ENCODE results near the gene SFPQ.

The SFPQ gene

GRCh38 chr1:35187816-35188342 lies 5.1 kb downstream of the SFPQ start:
- Histone ChIP-seq H3K4me1 (ENCODE audit: control insufficient read depth, insufficient read depth, low read length) (peaks cover 24% of the 10 kb centered on the region), H3K36me3 (ENCODE audit: control insufficient read depth, insufficient read depth, low read length) (peaks cover 76% of the 10 kb centered on the region), H3K9me3 (ENCODE audit: control insufficient read depth, low read length) (no peaks in the 10 kb centered on the region), H3K27me3 (ENCODE audit: control insufficient read depth, insufficient read depth, low read length, poor library complexity, severe bottlenecking) (no peaks in the 10 kb centered on the region), H3K4me3 (ENCODE audit: insufficient read depth, low read depth, low read length) (no peak overlapping the region), H3K27ac (ENCODE audit: insufficient read depth, low read depth, low read length, poor library complexity, severe bottlenecking) (no peak overlapping the region)
- WGBS, 2 experiments, result 95 to 96% methylated on average over 6 to 7 of the region's 7 CpGs

GRCh38 chr1:35186239-35186638 lies 6.7 kb downstream of the SFPQ start:
- H3K4me3 ChIP-seq (ENCODE audit: insufficient read depth, low read depth, low read length), result no peak overlapping the region

GRCh38 chr1:35185200-35185599 lies 7.7 kb downstream of the SFPQ start:
- 95 to 98% methylated on average over 5 of the region's 5 CpGs for WGBS, 2 experiments
- Histone ChIP-seq H3K9me3 (ENCODE audit: control insufficient read depth, low read length) (no peaks in the 10 kb centered on the region), H3K27me3 (ENCODE audit: control insufficient read depth, insufficient read depth, low read length, poor library complexity, severe bottlenecking) (no peaks in the 10 kb centered on the region), H3K4me3 (ENCODE audit: insufficient read depth, low read depth, low read length) (no peak overlapping the region), H3K36me3 (ENCODE audit: control insufficient read depth, insufficient read depth, low read length) (peaks cover 82% of the 10 kb centered on the region), H3K4me1 (ENCODE audit: control insufficient read depth, insufficient read depth, low read length) (peaks cover 24% of the 10 kb centered on the region), H3K27ac (ENCODE audit: insufficient read depth, low read depth, low read length, poor library complexity, severe bottlenecking) (no peak overlapping the region)

More at GRCh38 chr1:35186239-35186638, 6.7 kb downstream of the SFPQ start:
- no peaks in the 10 kb centered on the region for H3K9me3 ChIP-seq (ENCODE audit: control insufficient read depth, low read length)
- WGBS, 2 experiments, result 91% methylated on average over 4 of the region's 4 CpGs
- peaks cover 24% of the 10 kb centered on the region for H3K4me1 ChIP-seq (ENCODE audit: control insufficient read depth, insufficient read depth, low read length)
- H3K27me3 ChIP-seq (ENCODE audit: control insufficient read depth, insufficient read depth, low read length, poor library complexity, severe bottlenecking), result no peaks in the 10 kb centered on the region
- peaks cover 82% of the 10 kb centered on the region for H3K36me3 ChIP-seq (ENCODE audit: control insufficient read depth, insufficient read depth, low read length)
- no peak overlapping the region for H3K27ac ChIP-seq (ENCODE audit: insufficient read depth, low read depth, low read length, poor library complexity, severe bottlenecking)

- Histone ChIP-seq H3K4me3 (ENCODE audit: insufficient read depth, low read depth, low read length) (no peak overlapping the region), H3K4me1 (ENCODE audit: control insufficient read depth, insufficient read depth, low read length) (peaks cover 19% of the 10 kb centered on the region), H3K27me3 (ENCODE audit: control insufficient read depth, insufficient read depth, low read length, poor library complexity, severe bottlenecking) (no peaks in the 10 kb centered on the region), H3K9me3 (ENCODE audit: control insufficient read depth, low read length) (no peaks in the 10 kb centered on the region), H3K27ac (ENCODE audit: insufficient read depth, low read depth, low read length, poor library complexity, severe bottlenecking) (no peak overlapping the region), H3K36me3 (ENCODE audit: control insufficient read depth, insufficient read depth, low read length) (peaks cover 82% of the 10 kb centered on the region)
- WGBS, 2 experiments, result 96 to 97% methylated on average over 12 of the region's 12 CpGs
Observed at GRCh38 chr1:35184495-35185199, 8.3 kb downstream of the SFPQ start.

GRCh38 chr1:35181790-35182455 lies 11.0 kb downstream of the SFPQ start:
- Histone ChIP-seq H3K4me1 (ENCODE audit: control insufficient read depth, insufficient read depth, low read length) (peaks cover 4% of the 10 kb centered on the region), H3K36me3 (ENCODE audit: control insufficient read depth, insufficient read depth, low read length) (peaks cover 81% of the 10 kb centered on the region), H3K9me3 (ENCODE audit: control insufficient read depth, low read length) (no peaks in the 10 kb centered on the region), H3K27ac (ENCODE audit: insufficient read depth, low read depth, low read length, poor library complexity, severe bottlenecking) (no peak overlapping the region), H3K27me3 (ENCODE audit: control insufficient read depth, insufficient read depth, low read length, poor library complexity, severe bottlenecking) (no peaks in the 10 kb centered on the region), H3K4me3 (ENCODE audit: insufficient read depth, low read depth, low read length) (no peak overlapping the region)
- WGBS, 2 experiments, result 92 to 93% methylated on average over 3 to 4 of the region's 4 CpGs

- H3K36me3 ChIP-seq (ENCODE audit: control insufficient read depth, insufficient read depth, low read length), result peaks cover 75% of the 10 kb centered on the region
Observed at GRCh38 chr1:35180776-35181374, 12.1 kb downstream of the SFPQ start.

GRCh38 chr1:35179908-35180307 lies 13.0 kb downstream of the SFPQ start:
- H3K4me1 ChIP-seq (ENCODE audit: control insufficient read depth, insufficient read depth, low read length), result no peaks in the 10 kb centered on the region
- no peak overlapping the region for H3K27ac ChIP-seq (ENCODE audit: insufficient read depth, low read depth, low read length, poor library complexity, severe bottlenecking)
- H3K4me3 ChIP-seq (ENCODE audit: insufficient read depth, low read depth, low read length), result no peak overlapping the region
- WGBS, 2 experiments, result 88 to 91% methylated on average over 1 of the region's 1 CpG
- H3K9me3 ChIP-seq (ENCODE audit: control insufficient read depth, low read length), result no peaks in the 10 kb centered on the region
- no peaks in the 10 kb centered on the region for H3K27me3 ChIP-seq (ENCODE audit: control insufficient read depth, insufficient read depth, low read length, poor library complexity, severe bottlenecking)
- H3K36me3 ChIP-seq (ENCODE audit: control insufficient read depth, insufficient read depth, low read length), result peaks cover 75% of the 10 kb centered on the region

More at GRCh38 chr1:35180776-35181374, 12.1 kb downstream of the SFPQ start:
- no peaks in the 10 kb centered on the region for H3K4me1 ChIP-seq (ENCODE audit: control insufficient read depth, insufficient read depth, low read length)
- WGBS, 2 experiments, result 96 to 98% methylated on average over 7 of the region's 7 CpGs
- H3K27me3 ChIP-seq (ENCODE audit: control insufficient read depth, insufficient read depth, low read length, poor library complexity, severe bottlenecking), result no peaks in the 10 kb centered on the region
- H3K27ac ChIP-seq (ENCODE audit: insufficient read depth, low read depth, low read length, poor library complexity, severe bottlenecking), result no peak overlapping the region
- no peaks in the 10 kb centered on the region for H3K9me3 ChIP-seq (ENCODE audit: control insufficient read depth, low read length)
- no peak overlapping the region for H3K4me3 ChIP-seq (ENCODE audit: insufficient read depth, low read depth, low read length)

- Histone ChIP-seq H3K27ac (ENCODE audit: insufficient read depth, low read depth, low read length, poor library complexity, severe bottlenecking) (peak overlapping the region; percentile 6), H3K9me3 (ENCODE audit: control insufficient read depth, low read length) (no peaks in the 10 kb centered on the region), H3K36me3 (ENCODE audit: control insufficient read depth, insufficient read depth, low read length) (peaks cover 67% of the 10 kb centered on the region), H3K27me3 (ENCODE audit: control insufficient read depth, insufficient read depth, low read length, poor library complexity, severe bottlenecking) (no peaks in the 10 kb centered on the region), H3K4me1 (ENCODE audit: control insufficient read depth, insufficient read depth, low read length) (no peaks in the 10 kb centered on the region), H3K4me3 (ENCODE audit: insufficient read depth, low read depth, low read length) (no peak overlapping the region)
- 91 to 96% methylated on average over 2 of the region's 2 CpGs for WGBS, 2 experiments
Observed at GRCh38 chr1:35178874-35179380, 14.0 kb downstream of the SFPQ start.

GRCh38 chr1:35178295-35178695 lies 14.7 kb downstream of the SFPQ start:
- Histone ChIP-seq H3K4me1 (ENCODE audit: control insufficient read depth, insufficient read depth, low read length) (no peaks in the 10 kb centered on the region), H3K4me3 (ENCODE audit: insufficient read depth, low read depth, low read length) (no peak overlapping the region), H3K27me3 (ENCODE audit: control insufficient read depth, insufficient read depth, low read length, poor library complexity, severe bottlenecking) (no peaks in the 10 kb centered on the region), H3K9me3 (ENCODE audit: control insufficient read depth, low read length) (no peaks in the 10 kb centered on the region), H3K27ac (ENCODE audit: insufficient read depth, low read depth, low read length, poor library complexity, severe bottlenecking) (no peak overlapping the region), H3K36me3 (ENCODE audit: control insufficient read depth, insufficient read depth, low read length) (peaks cover 60% of the 10 kb centered on the region)
- 88 to 93% methylated on average over 2 of the region's 2 CpGs for WGBS, 2 experiments

- 90 to 94% methylated on average over 4 of the region's 4 CpGs for WGBS, 2 experiments
- Histone ChIP-seq H3K4me3 (ENCODE audit: insufficient read depth, low read depth, low read length) (no peak overlapping the region), H3K27ac (ENCODE audit: insufficient read depth, low read depth, low read length, poor library complexity, severe bottlenecking) (no peak overlapping the region), H3K4me1 (ENCODE audit: control insufficient read depth, insufficient read depth, low read length) (no peaks in the 10 kb centered on the region), H3K27me3 (ENCODE audit: control insufficient read depth, insufficient read depth, low read length, poor library complexity, severe bottlenecking) (no peaks in the 10 kb centered on the region), H3K36me3 (ENCODE audit: control insufficient read depth, insufficient read depth, low read length) (peaks cover 58% of the 10 kb centered on the region), H3K9me3 (ENCODE audit: control insufficient read depth, low read length) (no peaks in the 10 kb centered on the region)
Observed at GRCh38 chr1:35177237-35177786, 15.6 kb downstream of the SFPQ start.
